ENCODE results near the gene TEF. TPM values are rescaled to one million over a fixed set of nuclear protein-coding genes. Genes with fewer than 3 reads are reported as not detected.

The TEF gene
- polyA plus RNA-seq, 1 donor (not counting 4 experiments of a cell fraction or from before 2014, with no cell fraction given) = 12.4 TPM

DNA sequence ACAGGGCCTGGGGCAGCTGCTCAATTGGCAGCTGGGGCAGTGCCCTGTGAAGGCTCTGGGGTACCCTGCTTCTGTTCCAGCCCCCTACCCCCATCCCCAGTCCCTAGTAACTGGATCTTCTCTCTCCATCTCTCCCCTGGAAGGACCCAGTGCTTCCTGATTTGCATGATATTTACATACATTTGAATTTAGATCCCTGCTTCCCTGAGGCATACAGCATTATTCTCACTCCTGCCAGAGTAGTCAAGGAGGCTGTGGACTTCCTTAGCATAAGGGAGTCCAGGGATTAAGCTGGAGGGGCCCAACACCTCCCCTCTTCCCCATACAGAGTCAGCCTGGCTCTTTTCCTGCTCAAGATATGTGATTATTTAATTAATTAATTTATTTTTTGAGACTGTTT lies 24.7 kb downstream of the TEF start:
- no peaks in the 10 kb centered on the region for H3K9me3 ChIP-seq (ENCODE audit: control insufficient read depth, low read depth, low read length)
- no peak overlapping the region for H2AFZ ChIP-seq (ENCODE audit: control insufficient read depth, low read length)
- H3K79me2 ChIP-seq (ENCODE audit: control insufficient read depth, insufficient read depth, low read length) = no peaks in the 10 kb centered on the region
- no peak overlapping the region for H3K9ac ChIP-seq (ENCODE audit: control insufficient read depth, extremely low read depth, insufficient read depth, low read length)
- no peaks in the 10 kb centered on the region for H4K20me1 ChIP-seq (ENCODE audit: control insufficient read depth, extremely low read depth, insufficient read depth, low read length)
- no peaks in the 10 kb centered on the region for H3K27me3 ChIP-seq (ENCODE audit: control insufficient read depth, extremely low read depth, insufficient read depth, low read length)
- no peak for DNase-seq (ENCODE audit: low read depth, low spot score)
- H3K4me3 ChIP-seq (ENCODE audit: control insufficient read depth in 2 of 3, extremely low read depth in 1 of 3, insufficient read depth in 2 of 3, low read depth in 1 of 3, low read length in 3 of 3) = no peak overlapping the region
- no peak overlapping the region for H3K27ac ChIP-seq (ENCODE audit: control insufficient read depth, insufficient read depth, low read length)
- no peaks in the 10 kb centered on the region for H3K9me1 ChIP-seq (ENCODE audit: control insufficient read depth, extremely low read depth, insufficient read depth, low read length)
- no peak for FAIRE-seq
- H3K36me3 ChIP-seq (ENCODE audit: control insufficient read depth in 2 of 2, extremely low read depth in 1 of 2, insufficient read depth in 2 of 2, low read length in 2 of 2) = no peaks in the 10 kb centered on the region
- TF ChIP-seq, protein P1, sequence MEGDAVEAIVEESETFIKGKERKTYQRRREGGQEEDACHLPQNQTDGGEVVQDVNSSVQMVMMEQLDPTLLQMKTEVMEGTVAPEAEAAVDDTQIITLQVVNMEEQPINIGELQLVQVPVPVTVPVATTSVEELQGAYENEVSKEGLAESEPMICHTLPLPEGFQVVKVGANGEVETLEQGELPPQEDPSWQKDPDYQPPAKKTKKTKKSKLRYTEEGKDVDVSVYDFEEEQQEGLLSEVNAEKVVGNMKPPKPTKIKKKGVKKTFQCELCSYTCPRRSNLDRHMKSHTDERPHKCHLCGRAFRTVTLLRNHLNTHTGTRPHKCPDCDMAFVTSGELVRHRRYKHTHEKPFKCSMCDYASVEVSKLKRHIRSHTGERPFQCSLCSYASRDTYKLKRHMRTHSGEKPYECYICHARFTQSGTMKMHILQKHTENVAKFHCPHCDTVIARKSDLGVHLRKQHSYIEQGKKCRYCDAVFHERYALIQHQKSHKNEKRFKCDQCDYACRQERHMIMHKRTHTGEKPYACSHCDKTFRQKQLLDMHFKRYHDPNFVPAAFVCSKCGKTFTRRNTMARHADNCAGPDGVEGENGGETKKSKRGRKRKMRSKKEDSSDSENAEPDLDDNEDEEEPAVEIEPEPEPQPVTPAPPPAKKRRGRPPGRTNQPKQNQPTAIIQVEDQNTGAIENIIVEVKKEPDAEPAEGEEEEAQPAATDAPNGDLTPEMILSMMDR (optimal IDR thresholded peaks at IDR 0.05 in 1 of 3, IDR thresholded peaks at IDR 0.05 in 1 of 3, conservative IDR thresholded peaks at IDR 0.05 in 1 of 3; ENCODE audit: extremely low read depth in 1 of 3, insufficient read depth in 2 of 3, low read length in 3 of 3) = no peak
- no peak for TF ChIP-seq EZH2 (IDR thresholded peaks at IDR 0.05; ENCODE audit: low read length)
- dilution Hi-C loops (cut with MboI; ENCODE audit: extremely low pct_ligation_motif_present, low sequenced_read_pairs) = no loop called here
- H3K4me2 ChIP-seq (ENCODE audit: control insufficient read depth, extremely low read depth, insufficient read depth, low read depth, low read length) = no peak overlapping the region
- H3K4me1 ChIP-seq (ENCODE audit: control insufficient read depth, extremely low read depth, insufficient read depth, low read length) = peaks cover 13% of the 10 kb centered on the region

DNA sequence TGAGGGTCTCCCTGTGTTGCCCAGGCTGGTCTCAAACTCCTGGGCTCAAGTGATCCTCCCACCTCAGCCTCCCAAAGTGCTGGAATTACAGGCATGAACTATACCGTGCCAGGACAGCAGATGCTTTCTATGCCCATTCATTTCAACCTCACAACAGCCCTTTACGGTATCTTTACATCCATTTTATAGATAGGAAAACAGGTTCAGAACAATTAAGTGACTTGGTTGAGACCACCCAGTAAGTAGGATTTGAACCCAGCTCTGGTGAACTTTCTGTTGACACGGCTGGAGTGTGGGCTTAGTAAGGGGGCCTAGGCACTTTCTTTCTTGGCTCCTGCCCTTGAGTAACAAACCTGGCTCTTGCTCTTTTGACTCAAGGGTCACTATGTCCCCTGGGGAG lies 25.7 kb downstream of the TEF start:
- H2AFZ ChIP-seq (ENCODE audit: control insufficient read depth, low read length) = no peak overlapping the region
- no peaks in the 10 kb centered on the region for H3K36me3 ChIP-seq (ENCODE audit: control insufficient read depth in 2 of 2, extremely low read depth in 1 of 2, insufficient read depth in 2 of 2, low read length in 2 of 2)
- dilution Hi-C loops (cut with MboI; ENCODE audit: extremely low pct_ligation_motif_present, low sequenced_read_pairs) = no loop called here
- H3K9me3 ChIP-seq (ENCODE audit: control insufficient read depth, low read depth, low read length) = no peaks in the 10 kb centered on the region
- TF ChIP-seq, protein P1 (optimal IDR thresholded peaks at IDR 0.05 in 1 of 3, IDR thresholded peaks at IDR 0.05 in 1 of 3, conservative IDR thresholded peaks at IDR 0.05 in 1 of 3; ENCODE audit: extremely low read depth in 1 of 3, insufficient read depth in 2 of 3, low read length in 3 of 3) = no peak
- no peak for TF ChIP-seq EZH2 (IDR thresholded peaks at IDR 0.05; ENCODE audit: low read length)
- H3K9ac ChIP-seq (ENCODE audit: control insufficient read depth, extremely low read depth, insufficient read depth, low read length) = no peak overlapping the region
- H3K4me1 ChIP-seq (ENCODE audit: control insufficient read depth, extremely low read depth, insufficient read depth, low read length) = peaks cover 4% of the 10 kb centered on the region
- H3K4me2 ChIP-seq (ENCODE audit: control insufficient read depth, extremely low read depth, insufficient read depth, low read depth, low read length) = no peak overlapping the region
- no peak overlapping the region for H3K27ac ChIP-seq (ENCODE audit: control insufficient read depth, insufficient read depth, low read length)
- FAIRE-seq (no peak), DNase-seq (ENCODE audit: low read depth, low spot score) (no peak)
- H3K79me2 ChIP-seq (ENCODE audit: control insufficient read depth, insufficient read depth, low read length) = no peaks in the 10 kb centered on the region
- H3K27me3 ChIP-seq (ENCODE audit: control insufficient read depth, extremely low read depth, insufficient read depth, low read length) = no peaks in the 10 kb centered on the region
- no peaks in the 10 kb centered on the region for H4K20me1 ChIP-seq (ENCODE audit: control insufficient read depth, extremely low read depth, insufficient read depth, low read length)
- no peaks in the 10 kb centered on the region for H3K9me1 ChIP-seq (ENCODE audit: control insufficient read depth, extremely low read depth, insufficient read depth, low read length)
- H3K4me3 ChIP-seq (ENCODE audit: control insufficient read depth in 2 of 3, extremely low read depth in 1 of 3, insufficient read depth in 2 of 3, low read depth in 1 of 3, low read length in 3 of 3) = no peak overlapping the region
